GM12873 (cell line): ENCODE measurements around the gene TAF6L.

Source experiments
- CTCF ChIP-seq: IDR thresholded peaks from 2 replicates; pipeline ENCODE4 v1.5.1; 2012; ENCODE audit warnings: low read depth, mild to moderate bottlenecking, moderate library complexity, low read length, control low read depth; ENCODE audit not compliant: insufficient read depth; ENCODE audit errors: missing control alignments

The TAF6L gene, protein sequence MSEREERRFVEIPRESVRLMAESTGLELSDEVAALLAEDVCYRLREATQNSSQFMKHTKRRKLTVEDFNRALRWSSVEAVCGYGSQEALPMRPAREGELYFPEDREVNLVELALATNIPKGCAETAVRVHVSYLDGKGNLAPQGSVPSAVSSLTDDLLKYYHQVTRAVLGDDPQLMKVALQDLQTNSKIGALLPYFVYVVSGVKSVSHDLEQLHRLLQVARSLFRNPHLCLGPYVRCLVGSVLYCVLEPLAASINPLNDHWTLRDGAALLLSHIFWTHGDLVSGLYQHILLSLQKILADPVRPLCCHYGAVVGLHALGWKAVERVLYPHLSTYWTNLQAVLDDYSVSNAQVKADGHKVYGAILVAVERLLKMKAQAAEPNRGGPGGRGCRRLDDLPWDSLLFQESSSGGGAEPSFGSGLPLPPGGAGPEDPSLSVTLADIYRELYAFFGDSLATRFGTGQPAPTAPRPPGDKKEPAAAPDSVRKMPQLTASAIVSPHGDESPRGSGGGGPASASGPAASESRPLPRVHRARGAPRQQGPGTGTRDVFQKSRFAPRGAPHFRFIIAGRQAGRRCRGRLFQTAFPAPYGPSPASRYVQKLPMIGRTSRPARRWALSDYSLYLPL

DNA sequence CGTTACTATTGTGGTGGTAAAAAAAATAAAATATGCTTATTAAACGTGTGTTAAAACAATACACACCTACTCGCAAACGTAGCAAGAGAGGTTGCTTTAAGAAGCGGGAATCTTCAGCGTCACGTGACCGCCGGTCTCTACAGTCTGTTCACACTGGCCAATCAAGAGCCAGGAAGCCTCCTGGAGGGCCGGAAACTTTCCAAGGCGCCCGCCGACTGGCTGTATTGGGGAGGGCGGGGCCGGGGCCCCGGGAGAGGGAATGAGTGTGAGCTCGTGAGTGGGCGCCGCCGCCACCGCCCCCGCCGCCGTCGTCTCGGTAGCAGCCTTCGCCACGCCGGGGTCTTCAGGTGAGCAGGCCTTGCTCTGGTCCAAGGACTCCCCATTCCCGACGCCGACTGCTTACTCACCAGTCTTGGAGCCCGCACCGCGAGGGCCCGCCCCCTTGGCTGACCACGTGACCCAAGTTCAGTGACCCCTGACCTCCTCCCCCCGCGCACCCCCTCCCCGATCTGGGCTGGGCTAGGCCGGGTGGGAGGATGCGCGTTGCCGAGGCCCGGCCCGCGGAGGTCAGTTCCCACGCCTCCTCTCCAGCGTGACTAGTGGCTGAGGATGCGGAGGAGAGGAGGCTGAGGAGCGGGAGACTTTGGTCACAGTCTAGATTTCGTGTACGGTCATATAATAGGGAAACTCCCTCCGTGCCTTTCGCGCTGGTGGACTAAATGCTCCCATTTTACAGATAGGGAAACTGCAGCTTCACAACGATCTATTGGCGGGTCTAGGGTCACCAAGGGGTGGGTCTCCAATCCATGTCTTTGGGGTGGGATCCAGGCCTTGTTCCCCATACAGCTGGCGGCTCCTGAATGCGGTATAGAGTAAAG is at the start of gene TAF6L:
TSS of gene TAF6L (plus strand) at position 253 of the 878 bp plus-strand sequence. CDS start 4,388 bp downstream, outside the sequence.
- TF ChIP-seq CTCF, result no peak

GRCh38 chr11:62721994-62722393 is 49.2 kb upstream of the TAF6L start:
- TF ChIP-seq CTCF, result no peak

- TF ChIP-seq CTCF, result no peak
Observed at GRCh38 chr11:62724171-62724570, 47.0 kb upstream of the TAF6L start.

GRCh38 chr11:62725646-62726045 is 45.5 kb upstream of the TAF6L start:
- no peak for TF ChIP-seq CTCF

GRCh38 chr11:62726156-62726914 is 44.9 kb upstream of the TAF6L start:
- no peak for TF ChIP-seq CTCF

DNA sequence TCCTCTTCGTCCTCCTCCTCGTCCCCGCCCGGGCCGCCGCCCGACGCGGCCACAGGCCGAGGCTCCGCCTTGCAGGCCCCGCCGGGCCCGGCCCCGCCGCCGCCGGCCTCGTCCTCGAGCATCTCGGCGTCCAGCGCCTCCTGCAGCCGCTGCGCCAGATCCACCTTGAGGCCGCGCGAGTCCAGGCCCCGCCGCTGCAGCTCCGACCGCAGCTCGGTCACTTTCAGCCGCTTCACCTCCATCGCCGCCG is 44.4 kb upstream of the TAF6L start:
- TF ChIP-seq CTCF, result no peak
